ENCODE results near the gene RIGI. TPM values are rescaled to one million over a fixed set of nuclear protein-coding genes. Genes with fewer than 3 reads are reported as not detected.

Gene RIGI
- total RNA-seq, 1 donor from 2014 or later: 12.3 TPM

DNA sequence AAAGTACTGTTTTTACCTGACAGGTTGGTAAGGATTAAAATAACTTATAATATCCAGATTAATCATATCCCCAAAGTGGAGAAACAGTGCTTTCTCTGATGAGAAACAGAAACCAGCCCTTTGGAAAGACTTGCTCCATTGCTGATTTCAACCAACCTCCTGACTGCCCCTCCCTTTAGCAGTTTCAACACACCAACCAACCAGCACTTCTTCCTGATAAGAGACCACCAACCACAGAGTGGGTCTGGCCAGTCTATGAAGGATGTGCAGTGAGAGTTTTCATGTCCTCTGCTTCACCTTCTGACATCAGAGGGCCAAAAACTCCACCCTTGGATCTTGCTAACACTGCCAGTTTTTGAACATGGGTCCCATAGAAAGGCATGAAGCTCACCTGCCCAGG lies 28.1 kb downstream of the RIGI start:
- CTCF ChIA-PET: no interaction called here
- TF ChIP-seq, protein P1, sequence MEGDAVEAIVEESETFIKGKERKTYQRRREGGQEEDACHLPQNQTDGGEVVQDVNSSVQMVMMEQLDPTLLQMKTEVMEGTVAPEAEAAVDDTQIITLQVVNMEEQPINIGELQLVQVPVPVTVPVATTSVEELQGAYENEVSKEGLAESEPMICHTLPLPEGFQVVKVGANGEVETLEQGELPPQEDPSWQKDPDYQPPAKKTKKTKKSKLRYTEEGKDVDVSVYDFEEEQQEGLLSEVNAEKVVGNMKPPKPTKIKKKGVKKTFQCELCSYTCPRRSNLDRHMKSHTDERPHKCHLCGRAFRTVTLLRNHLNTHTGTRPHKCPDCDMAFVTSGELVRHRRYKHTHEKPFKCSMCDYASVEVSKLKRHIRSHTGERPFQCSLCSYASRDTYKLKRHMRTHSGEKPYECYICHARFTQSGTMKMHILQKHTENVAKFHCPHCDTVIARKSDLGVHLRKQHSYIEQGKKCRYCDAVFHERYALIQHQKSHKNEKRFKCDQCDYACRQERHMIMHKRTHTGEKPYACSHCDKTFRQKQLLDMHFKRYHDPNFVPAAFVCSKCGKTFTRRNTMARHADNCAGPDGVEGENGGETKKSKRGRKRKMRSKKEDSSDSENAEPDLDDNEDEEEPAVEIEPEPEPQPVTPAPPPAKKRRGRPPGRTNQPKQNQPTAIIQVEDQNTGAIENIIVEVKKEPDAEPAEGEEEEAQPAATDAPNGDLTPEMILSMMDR (IDR thresholded peaks at IDR 0.05): no peak
- Mint-ChIP-seq H3K27ac (no peak overlapping the region), H3K27me3 (no peaks in the 10 kb centered on the region), H3K36me3 (ENCODE audit: low read depth) (peaks cover 64% of the 10 kb centered on the region), H3K9me3 (no peaks in the 10 kb centered on the region), H3K4me3 (no peak overlapping the region), H3K4me1 (no peaks in the 10 kb centered on the region)
- no peak for ATAC-seq (ENCODE audit: low read depth)
- intact Hi-C loops (cut with micrococcal nuclease): no loop called here
- DNase-seq: no peak
- POLR2A ChIA-PET: no interaction called here

DNA sequence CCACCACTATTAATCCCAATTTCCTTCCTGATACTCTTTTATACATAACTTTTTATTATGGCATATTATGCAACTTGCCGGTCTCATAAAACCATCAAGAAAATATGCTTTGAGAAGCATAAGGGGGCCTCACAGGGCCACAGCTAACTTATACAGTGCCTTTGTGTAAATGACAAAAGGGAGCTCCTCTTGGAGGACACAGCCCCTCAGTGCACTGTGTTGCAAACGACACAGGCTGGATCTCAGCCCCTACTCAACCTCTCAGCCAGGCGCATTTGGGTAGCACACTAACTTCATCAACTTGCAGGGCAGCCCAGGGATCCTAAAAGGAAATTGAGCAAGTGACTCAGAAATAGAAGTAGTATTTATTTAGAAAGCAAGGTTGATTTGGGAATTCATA lies 35.4 kb downstream of the RIGI start:
- Mint-ChIP-seq H3K4me3 (no peak overlapping the region), H3K4me1 (no peaks in the 10 kb centered on the region), H3K27ac (no peak overlapping the region), H3K36me3 (ENCODE audit: low read depth) (peaks cover 73% of the 10 kb centered on the region), H3K9me3 (no peaks in the 10 kb centered on the region), H3K27me3 (no peaks in the 10 kb centered on the region)
- POLR2A ChIA-PET: no interaction called here
- intact Hi-C loops (cut with micrococcal nuclease): no loop called here
- TF ChIP-seq, protein P1 (IDR thresholded peaks at IDR 0.05): no peak
- CTCF ChIA-PET: no interaction called here
- DNase-seq (no peak), ATAC-seq (ENCODE audit: low read depth) (no peak)

DNA sequence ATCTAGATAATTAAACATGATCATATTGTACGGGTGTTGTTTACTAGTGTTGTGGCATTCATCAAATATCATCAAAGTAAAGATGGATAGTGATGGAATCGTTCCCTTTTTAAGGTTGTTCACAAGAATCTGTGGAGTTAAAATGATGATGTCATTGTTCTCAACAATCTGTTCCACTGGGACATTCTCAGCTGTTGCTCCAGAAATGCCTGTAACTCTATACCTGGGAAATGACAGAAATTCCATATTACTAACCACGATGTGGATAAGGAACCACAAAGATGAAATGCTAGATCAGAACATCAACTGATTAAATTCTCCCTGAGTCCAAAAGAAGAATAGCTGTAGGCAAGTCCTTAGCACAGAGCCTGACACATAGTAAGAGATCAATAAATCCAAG lies 38.0 kb downstream of the RIGI start:
- H3K4me3 Mint-ChIP-seq: no peak overlapping the region
- ChIA-PET CTCF (no interaction called here), POLR2A (no interaction called here)
- no peaks in the 10 kb centered on the region for H3K27me3 Mint-ChIP-seq
- H3K27ac Mint-ChIP-seq: no peak overlapping the region
- no peak for DNase-seq
- intact Hi-C loops (cut with micrococcal nuclease): no loop called here
- TF ChIP-seq, protein P1 (IDR thresholded peaks at IDR 0.05): no peak
- no peak for ATAC-seq (ENCODE audit: low read depth)
- peaks cover 86% of the 10 kb centered on the region for H3K36me3 Mint-ChIP-seq (ENCODE audit: low read depth)
- H3K4me1 Mint-ChIP-seq: no peaks in the 10 kb centered on the region
- no peaks in the 10 kb centered on the region for H3K9me3 Mint-ChIP-seq

DNA sequence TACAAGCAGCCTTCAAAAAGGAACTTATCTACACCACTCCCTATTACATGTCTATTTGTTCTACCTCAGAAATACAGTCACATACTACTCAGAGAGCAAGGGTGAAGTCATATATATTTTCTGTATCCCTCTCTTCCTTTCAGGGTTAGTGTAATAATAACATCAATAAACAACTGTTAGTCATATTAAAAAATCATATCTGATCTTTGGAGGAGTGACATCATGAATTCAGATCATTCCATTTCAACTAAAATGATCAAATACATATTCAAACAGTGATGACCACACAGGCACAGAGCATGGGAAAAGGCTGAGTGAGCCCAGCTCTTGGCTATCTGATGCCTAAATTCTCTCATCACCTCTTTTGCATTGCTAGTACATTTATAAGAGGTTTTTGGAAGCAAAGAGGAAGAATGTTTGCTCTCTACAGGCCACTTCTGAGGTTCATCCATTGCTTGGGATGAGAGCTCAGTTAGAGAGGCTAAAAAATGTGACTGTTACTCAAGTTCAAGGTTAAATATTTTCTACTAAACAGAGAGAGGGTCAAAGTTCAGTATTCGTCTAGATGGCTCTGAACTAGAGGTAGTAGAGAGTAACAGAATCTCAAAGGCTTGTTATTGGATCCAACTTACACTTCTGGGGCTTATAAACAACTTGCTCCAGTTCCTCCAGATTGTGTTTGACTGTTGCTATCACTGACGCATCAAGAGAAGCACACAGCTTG lies 39.0 kb downstream of the RIGI start:
- intact Hi-C loops (cut with micrococcal nuclease): no loop called here
- Mint-ChIP-seq H3K4me1 (no peaks in the 10 kb centered on the region), H3K4me3 (no peak overlapping the region), H3K9me3 (no peaks in the 10 kb centered on the region), H3K27ac (no peak overlapping the region), H3K36me3 (ENCODE audit: low read depth) (peaks cover 87% of the 10 kb centered on the region), H3K27me3 (no peaks in the 10 kb centered on the region)
- no peak for ATAC-seq (ENCODE audit: low read depth)
- TF ChIP-seq, protein P1 (IDR thresholded peaks at IDR 0.05): no peak
- no peak for DNase-seq
- ChIA-PET POLR2A (no interaction called here), CTCF (no interaction called here)

DNA sequence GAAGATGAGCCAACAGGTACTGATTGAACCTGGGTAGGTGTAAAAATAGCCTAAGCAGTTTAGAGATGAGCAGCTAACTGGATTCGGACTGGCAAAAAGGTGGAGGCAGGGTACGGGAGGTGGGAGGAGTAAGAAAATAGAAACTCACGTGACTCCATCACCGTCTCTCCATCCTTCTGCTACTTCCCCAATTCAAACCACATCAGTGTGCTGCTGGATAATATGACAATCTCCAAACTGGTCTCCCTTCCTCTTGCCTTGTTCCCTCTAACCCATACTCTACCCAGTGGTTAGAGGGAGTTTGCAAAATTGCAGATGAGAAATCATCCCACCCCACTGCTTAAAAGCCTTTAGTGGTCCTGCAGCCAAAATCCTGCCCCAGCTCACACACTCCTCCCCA lies 42.7 kb downstream of the RIGI start:
- H3K27ac Mint-ChIP-seq: no peak overlapping the region
- intact Hi-C loops (cut with micrococcal nuclease): no loop called here
- H3K27me3 Mint-ChIP-seq: no peaks in the 10 kb centered on the region
- TF ChIP-seq, protein P1 (IDR thresholded peaks at IDR 0.05): no peak
- ATAC-seq (ENCODE audit: low read depth) (no peak), DNase-seq (no peak)
- no peaks in the 10 kb centered on the region for H3K4me1 Mint-ChIP-seq
- H3K4me3 Mint-ChIP-seq: no peak overlapping the region
- no peaks in the 10 kb centered on the region for H3K9me3 Mint-ChIP-seq
- POLR2A ChIA-PET: interaction anchor here (1.1 kb wide), 1 partner anchor 67 kb away, joined by 3 read pairs; no protein-coding TSS in a partner anchor
- CTCF ChIA-PET: no interaction called here
- peaks cover 88% of the 10 kb centered on the region for H3K36me3 Mint-ChIP-seq (ENCODE audit: low read depth)

Other genes starting within 250 kb of the RIGI start
- 10.3 and 10.4 TPM in 2 replicates for gene ACO1, start 141.6 kb downstream of the RIGI start, total RNA-seq
- gene SMIM27, start 26.1 kb upstream of the RIGI start, total RNA-seq: 15.9 and 17.1 TPM in 2 replicates
- gene TOPORS, start 26.4 kb upstream of the RIGI start, total RNA-seq: 14.7 and 15.6 TPM in 2 replicates
- gene NDUFB6, start 47.0 kb upstream of the RIGI start, total RNA-seq: 25.8 and 34.4 TPM in 2 replicates
- not detected in 2 replicates for gene TAF1L, start 109.5 kb upstream of the RIGI start, total RNA-seq